MCF 10A (cell line): ENCODE measurements around the gene COX18. TPM values are rescaled to one million over a fixed set of nuclear protein-coding genes. Genes with fewer than 3 reads are reported as not detected.

Experiments used
- BruUV-seq: library from RNA; stranded (reverse); fragments of 400-500 nt; replicated peaks from 2 replicates; lab custom pipeline; 2021; lab: Mats Ljungman, UMichigan
- CTCF ChIA-PET: fragments of 300-600 bp; sonication (Branson Sonifier 250); formaldehyde crosslinking; extraction: SDS; loops from one replicate; lab custom pipeline; 2021; ENCODE audit warnings: antibody characterized with exemption, inconsistent platforms; lab: Yijun Ruan, JAX
- POLR2A ChIA-PET: fragments of 300-600, 350-650 bp; sonication (Branson Sonifier 250); formaldehyde crosslinking; extraction: SDS; loops from one replicate; lab custom pipeline; 2020; ENCODE audit warnings: antibody characterized with exemption, inconsistent platforms; lab: Yijun Ruan, JAX
- DNase-seq: peaks from one replicate; pipeline ENCODE4 v3.0.0-alpha.2; 2018; ENCODE audit not compliant: unreplicated experiment
- H3K27ac Mint-ChIP-seq: one replicate; pipeline ENCODE4 v1.8.0; 2022; ENCODE audit warnings: mild to moderate bottlenecking, low read depth, mixed read lengths; ENCODE audit not compliant: unreplicated experiment
- H3K27me3 Mint-ChIP-seq: one replicate; pipeline ENCODE4 v1.8.0; 2022; ENCODE audit warnings: mixed read lengths; ENCODE audit not compliant: insufficient read depth, unreplicated experiment
- H3K36me3 Mint-ChIP-seq: one replicate; pipeline ENCODE4 v1.8.0; 2022; ENCODE audit warnings: mild to moderate bottlenecking, moderate library complexity, mixed read lengths; ENCODE audit not compliant: insufficient read depth, unreplicated experiment
- H3K4me1 Mint-ChIP-seq: one replicate; pipeline ENCODE4 v1.8.0; 2022; ENCODE audit warnings: mixed read lengths; ENCODE audit not compliant: insufficient read depth, unreplicated experiment
- H3K4me3 Mint-ChIP-seq: one replicate; pipeline ENCODE4 v1.8.0; 2022; ENCODE audit warnings: mild to moderate bottlenecking, moderate library complexity, mixed read lengths; ENCODE audit not compliant: unreplicated experiment
- H3K9me3 Mint-ChIP-seq: one replicate; pipeline ENCODE4 v1.8.0; 2022; ENCODE audit warnings: mixed read lengths; ENCODE audit not compliant: unreplicated experiment
- CTCF ChIP-seq: fragments of 200-600 bp; IDR thresholded peaks from one replicate; pipeline ENCODE4 v1.8.0; 2022; ENCODE audit warnings: antibody characterized with exemption, mild to moderate bottlenecking; ENCODE audit not compliant: unreplicated experiment
- intact Hi-C: fragments of 100-400 bp; cut with micrococcal nuclease; formaldehyde crosslinking; loops from 2 replicates; pipeline ENCODE4 v1.14.1; 2022
- total RNA-seq: library from RNA; stranded (reverse); gene quantifications from 2 replicates; pipeline ENCODE4 v1.2.3, GENCODE V29; 2022

Gene COX18
- total RNA-seq, 1 experiment from 2014 or later = 19.1 TPM

- intact Hi-C loops = no loop called here
- ChIA-PET POLR2A (no interaction called here), CTCF (interaction anchor here (0.8 kb wide), 1 partner anchor 711 kb away, joined by 3 read pairs; no protein-coding TSS in a partner anchor)
- no peaks in the 10 kb centered on the region for H3K27me3 Mint-ChIP-seq
- no peak overlapping the region for H3K4me3 Mint-ChIP-seq
- H3K36me3 Mint-ChIP-seq = peaks cover 5% of the 10 kb centered on the region
- no peak for TF ChIP-seq CTCF
- no peaks in the 10 kb centered on the region for H3K4me1 Mint-ChIP-seq
- no TSS peak for BruUV-seq
- H3K27ac Mint-ChIP-seq = no peak overlapping the region
- DNase-seq = no peak
- no peaks in the 10 kb centered on the region for H3K9me3 Mint-ChIP-seq
Measured at GRCh38 chr4:73013310-73013709, 56.2 kb downstream of the COX18 start.

DNA sequence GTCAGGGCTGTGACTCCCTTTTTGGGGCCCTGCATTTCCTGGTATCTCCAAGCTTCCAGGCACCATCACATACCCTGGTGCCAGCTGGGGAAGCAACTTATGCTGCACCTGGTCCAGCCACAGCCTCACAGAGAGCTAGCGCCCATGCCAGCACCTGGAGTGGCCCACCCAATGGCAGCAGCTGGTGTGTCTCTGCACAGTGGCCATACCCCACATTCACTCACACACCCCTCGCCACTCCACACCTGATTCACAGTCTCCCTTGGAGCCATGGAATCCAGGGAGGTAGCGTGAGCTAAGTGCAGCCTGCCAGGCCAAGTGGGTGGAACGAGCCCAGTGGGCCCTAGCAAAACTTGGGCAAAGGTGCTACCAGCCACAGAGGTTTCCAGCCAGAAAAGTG lies 56.8 kb downstream of the COX18 start:
- Mint-ChIP-seq H3K27ac (no peak overlapping the region), H3K4me1 (no peaks in the 10 kb centered on the region), H3K4me3 (no peak overlapping the region), H3K36me3 (peaks cover 3% of the 10 kb centered on the region), H3K27me3 (no peaks in the 10 kb centered on the region), H3K9me3 (no peaks in the 10 kb centered on the region)
- DNase-seq = no peak
- TF ChIP-seq CTCF = no peak
- no TSS peak for BruUV-seq
- intact Hi-C loops = no loop called here
- POLR2A ChIA-PET = no interaction called here
- CTCF ChIA-PET = interaction anchor here (0.6 to 0.9 kb wide), 3 partner anchors 10 to 710 kb away, joined by 3 read pairs; no protein-coding TSS in a partner anchor

GRCh38 chr4:73011629-73011985 lies 57.9 kb downstream of the COX18 start:
- no TSS peak for BruUV-seq
- CTCF ChIA-PET = no interaction called here
- no peak overlapping the region for H3K27ac Mint-ChIP-seq
- POLR2A ChIA-PET = no interaction called here
- no peaks in the 10 kb centered on the region for H3K4me1 Mint-ChIP-seq
- TF ChIP-seq CTCF = no peak
- DNase-seq = no peak
- no peaks in the 10 kb centered on the region for H3K36me3 Mint-ChIP-seq
- no peaks in the 10 kb centered on the region for H3K9me3 Mint-ChIP-seq
- H3K27me3 Mint-ChIP-seq = no peaks in the 10 kb centered on the region
- no peak overlapping the region for H3K4me3 Mint-ChIP-seq
- intact Hi-C loops = no loop called here

- ChIA-PET POLR2A (no interaction called here), CTCF (interaction anchor here (0.8 kb wide), 1 partner anchor 8 kb away, joined by 3 read pairs; no protein-coding TSS in a partner anchor)
- Mint-ChIP-seq H3K9me3 (no peaks in the 10 kb centered on the region), H3K36me3 (no peaks in the 10 kb centered on the region), H3K27ac (no peak overlapping the region), H3K27me3 (no peaks in the 10 kb centered on the region), H3K4me3 (no peak overlapping the region), H3K4me1 (no peaks in the 10 kb centered on the region)
- no peak for TF ChIP-seq CTCF
- no peak for DNase-seq
- intact Hi-C loops = no loop called here
- BruUV-seq = no TSS peak
Measured at GRCh38 chr4:73010789-73011628, 58.5 kb downstream of the COX18 start.
